GM19452 (cell line): ENCODE data around the gene ZNF385B.
"Not testable (repeated sequence)": the region's sequence is repeated elsewhere in the genome, so short reads cannot be mapped to it uniquely, and the experiment has no call there.

Source experiments
- ATAC-seq: cut with Tn5 transposase; IDR thresholded peaks from one replicate; pipeline ENCODE4 v1.9.1; 2021; ENCODE audit not compliant: unreplicated experiment

ZNF385B gene

DNA sequence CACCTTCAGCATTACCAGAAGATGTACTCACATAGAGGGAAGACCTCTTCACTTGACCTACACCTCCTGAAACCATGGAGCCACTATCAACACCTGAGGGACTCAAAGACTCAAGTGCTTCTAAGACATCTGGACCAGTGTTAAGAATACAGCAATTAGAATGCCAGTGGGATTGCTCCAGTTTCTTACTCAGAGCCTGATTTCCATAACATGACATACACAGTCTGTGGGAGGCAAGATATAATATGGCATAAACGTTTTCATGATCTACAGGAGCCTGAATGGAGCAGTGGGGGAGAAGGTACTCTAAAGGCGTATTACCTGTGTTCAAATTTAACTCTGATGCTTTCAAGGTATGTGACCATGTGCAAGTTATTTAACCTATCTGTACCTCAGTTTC is 57.2 kb downstream of the ZNF385B start:
- no peak for ATAC-seq

DNA sequence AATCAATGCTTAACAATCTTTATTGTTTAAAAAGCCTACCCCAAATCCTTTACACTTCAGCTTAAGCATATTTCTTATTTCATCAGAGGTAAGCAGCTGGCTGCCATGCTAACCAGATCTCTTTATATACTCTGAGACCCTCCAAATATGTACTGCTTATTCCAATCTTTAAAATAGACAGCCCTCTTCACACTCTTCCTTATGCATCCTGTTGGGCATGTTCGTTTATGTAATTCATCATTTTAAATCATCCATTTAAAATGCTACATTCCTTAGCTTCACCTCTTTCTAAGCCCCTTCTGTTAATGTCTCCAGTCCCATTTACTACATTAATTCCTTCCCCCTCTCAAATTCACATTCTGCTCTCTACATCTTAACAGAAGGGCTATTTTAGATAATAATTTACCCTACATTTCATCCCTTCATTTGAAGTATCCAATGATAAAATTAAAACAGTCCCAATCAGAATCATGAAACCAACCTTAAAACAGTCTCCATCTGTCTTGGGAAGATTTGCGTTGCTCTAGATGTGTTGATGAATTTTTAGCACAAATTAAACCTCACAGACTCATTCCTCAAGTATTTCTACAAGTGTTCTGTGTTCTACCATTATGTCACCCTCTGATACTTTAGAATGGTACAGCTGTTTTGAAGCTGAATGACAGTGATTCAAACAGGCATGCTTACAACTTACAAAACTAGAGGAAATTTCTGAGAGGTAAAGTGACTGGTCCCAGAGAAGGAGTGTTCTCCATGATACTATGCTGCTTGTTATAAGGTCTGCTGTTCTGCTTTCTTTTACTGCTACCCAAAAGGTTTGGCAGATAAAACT is 59.1 kb downstream of the ZNF385B start:
- no peak for ATAC-seq

DNA sequence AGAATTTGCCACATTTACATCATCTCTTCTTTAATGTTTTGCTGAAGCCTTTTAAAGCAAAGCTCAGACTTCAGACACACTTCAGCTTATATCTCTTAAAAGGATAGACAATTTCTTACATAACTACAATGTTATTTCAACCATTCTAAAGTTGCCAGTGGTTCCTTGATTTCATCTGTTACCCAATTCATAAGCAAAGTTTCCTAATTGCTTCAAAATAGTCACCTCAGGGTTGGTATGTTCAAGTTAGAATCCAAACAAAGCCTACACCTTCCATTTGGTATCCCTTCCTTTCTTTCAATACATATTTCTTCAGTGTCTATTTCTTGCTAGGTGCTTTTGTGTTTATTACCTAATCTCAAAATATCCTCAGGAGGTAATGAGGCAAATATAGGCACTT is 60.6 kb downstream of the ZNF385B start:
- no peak for ATAC-seq

DNA sequence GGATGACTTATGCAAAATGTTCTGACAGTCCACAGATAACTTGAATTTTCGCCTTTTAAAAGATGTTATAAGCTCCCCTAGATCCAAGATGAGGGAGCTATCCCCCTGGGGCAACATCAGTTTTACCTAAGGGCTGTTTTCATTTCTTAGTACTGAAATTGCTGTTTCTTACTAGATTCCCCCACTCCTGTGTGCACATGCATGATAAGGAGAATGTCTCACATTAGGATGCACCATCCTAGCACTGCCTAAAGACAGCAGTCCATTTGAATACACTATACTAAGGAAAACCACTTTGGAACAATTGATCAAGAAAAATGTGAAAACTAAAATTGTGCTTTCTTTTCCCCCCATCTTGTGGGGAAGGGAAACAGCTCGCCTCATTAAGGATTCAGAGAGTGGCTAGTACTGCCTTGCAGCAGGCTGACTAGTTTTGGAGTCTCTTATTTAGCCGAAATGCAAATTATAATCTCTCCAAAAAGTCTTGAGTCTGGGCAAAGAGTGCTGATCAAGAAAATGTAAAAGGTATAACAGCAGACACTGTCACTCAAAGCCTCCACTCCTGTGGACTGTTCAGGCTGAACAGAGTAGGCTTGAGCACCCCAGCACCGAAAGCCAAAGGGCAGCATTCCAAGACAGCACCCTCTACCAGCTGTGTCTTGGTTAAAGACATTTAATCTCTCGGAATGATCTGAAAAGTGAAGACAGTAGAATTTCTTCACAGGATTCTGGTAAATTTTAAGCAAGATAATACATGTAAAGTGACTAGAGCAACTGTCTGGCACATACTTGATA is 65.0 kb downstream of the ZNF385B start:
- ATAC-seq = no peak

DNA sequence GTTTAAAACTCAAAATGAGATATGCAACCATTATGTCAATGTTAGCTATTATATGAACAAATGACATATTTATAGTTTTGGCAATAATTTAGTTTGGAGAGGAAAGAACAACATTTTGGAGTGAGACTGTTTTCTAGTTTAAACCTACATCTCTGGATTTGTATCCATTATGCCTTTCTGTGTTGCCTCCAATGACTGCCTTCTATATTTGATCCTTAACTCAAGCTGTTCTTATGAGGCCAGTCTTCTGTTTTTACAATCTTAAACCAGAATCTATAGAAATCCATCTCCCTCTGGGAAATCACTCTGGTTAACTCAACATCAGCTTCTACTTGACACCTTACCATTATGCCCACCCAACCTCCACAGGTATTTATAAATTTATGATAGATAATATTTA is 67.5 kb downstream of the ZNF385B start:
- ATAC-seq = no peak

DNA sequence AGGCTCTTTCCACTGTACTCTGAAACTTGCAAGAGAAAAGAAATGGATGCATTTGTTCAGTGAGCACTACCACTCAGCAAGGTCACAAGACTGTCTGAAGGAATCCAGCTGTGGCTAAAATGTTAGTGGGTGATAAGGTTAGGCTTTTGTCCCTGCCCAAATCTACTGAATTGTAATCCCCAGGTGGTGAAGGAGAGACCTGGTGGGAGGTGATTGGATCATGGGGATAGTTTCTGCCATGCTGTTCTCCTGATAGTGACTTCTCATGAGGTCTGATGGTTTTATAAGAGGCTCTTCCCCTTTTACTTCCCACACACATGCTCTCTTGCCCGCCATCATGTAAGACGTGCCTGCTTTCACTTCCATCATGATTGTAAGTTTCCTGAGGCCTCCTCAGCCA is 68.2 kb downstream of the ZNF385B start:
- no peak for ATAC-seq

DNA sequence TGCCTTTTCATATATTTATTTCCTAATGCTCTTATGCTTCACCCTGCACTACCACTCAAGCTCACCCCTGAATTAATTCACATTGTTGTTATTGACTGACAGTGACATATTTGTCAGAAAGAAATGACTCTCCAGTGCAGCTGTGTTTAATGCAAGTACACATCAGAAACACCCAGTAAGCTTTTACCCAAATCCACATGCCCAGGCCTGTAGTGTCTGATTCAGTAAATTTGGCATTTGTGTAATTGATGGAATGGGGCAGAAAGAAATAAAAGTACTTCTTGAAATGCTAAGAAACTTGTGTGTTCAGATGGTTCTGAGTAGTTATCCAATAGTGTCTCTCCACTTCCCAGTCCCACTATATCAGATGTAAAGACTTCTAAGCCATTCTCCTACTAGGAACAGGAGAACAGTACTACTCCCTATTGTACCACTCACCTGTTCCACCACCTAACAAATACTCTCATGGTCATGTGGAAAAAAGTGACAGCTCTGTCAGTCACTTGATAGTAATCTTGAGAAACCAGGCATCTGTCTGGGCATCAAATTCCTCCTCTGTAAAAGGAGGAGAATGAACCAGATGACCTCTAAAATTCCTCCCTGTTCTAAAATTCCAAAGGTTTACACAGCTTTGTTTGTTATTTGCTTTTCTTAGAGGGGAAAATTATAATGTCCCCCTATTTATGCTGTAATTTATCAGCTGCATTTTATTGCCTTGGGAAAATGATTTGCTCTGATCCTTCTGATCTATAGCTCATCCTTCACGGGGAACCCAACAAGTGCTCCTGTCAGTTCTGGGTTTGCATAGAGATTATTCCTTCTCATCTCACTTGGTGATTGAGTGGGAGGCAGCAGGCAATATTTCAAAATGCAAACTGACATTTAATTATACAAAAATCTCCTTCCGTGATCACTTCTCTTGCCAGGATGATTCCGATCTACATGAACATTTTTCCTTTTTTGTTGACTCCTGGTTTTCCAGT is 70.9 kb downstream of the ZNF385B start:
- no peak for ATAC-seq

DNA sequence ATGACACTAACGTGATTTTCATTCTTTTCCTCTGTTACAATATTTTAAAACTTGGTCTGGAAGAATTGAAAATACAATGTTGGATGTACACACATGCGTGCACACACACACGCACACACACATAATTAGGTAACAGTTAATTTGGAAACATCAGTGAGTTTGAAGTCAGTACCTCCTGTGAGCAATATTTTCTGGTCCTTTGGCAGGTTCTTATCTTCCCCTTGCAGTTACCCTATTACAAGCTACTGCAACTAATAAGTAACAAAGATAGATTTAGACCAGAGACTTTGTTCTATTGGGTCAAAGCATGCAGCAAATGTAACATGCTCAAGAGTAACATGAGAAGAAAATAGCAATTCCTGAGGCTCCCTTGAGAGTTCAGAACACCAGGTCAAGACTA is 73.3 kb downstream of the ZNF385B start:
- no peak for ATAC-seq

DNA sequence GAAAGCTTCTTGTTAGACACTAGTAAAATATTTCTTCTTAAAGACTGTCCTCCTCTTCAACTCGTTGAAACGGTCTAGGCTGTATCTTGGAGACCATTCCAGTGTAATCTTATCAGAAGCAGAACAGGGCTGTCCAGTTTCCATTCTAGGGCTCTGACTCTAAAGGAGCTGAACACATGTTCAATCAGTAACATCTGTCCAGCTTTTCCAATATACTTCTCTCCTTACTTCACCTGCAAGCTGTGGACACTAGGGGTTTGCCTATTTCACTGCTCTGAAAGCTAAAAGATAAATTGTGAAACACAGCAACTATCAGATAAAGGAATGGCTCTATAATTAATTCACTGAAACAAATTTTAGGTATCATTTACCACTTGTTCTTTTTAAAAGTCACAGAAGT is 73.8 kb downstream of the ZNF385B start:
- ATAC-seq = no peak

DNA sequence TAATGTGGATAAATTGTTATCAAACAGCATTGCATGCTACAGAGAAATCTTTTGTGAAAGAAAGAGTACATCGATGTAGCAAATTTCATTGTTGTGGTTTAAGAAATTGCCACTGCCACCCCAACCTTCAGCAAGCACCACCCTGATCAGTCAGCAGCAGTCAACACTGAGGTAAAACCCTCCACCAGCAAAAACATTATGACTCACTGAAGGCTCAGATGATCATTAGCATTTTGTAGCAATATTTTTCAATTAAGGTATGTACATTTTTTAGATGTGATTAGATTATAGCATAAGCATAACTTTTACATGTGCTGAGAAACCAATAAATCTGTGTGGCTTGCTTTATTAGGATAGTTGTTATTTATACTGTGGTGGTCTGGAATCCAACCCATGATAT is 75.5 kb downstream of the ZNF385B start:
- no peak for ATAC-seq

DNA sequence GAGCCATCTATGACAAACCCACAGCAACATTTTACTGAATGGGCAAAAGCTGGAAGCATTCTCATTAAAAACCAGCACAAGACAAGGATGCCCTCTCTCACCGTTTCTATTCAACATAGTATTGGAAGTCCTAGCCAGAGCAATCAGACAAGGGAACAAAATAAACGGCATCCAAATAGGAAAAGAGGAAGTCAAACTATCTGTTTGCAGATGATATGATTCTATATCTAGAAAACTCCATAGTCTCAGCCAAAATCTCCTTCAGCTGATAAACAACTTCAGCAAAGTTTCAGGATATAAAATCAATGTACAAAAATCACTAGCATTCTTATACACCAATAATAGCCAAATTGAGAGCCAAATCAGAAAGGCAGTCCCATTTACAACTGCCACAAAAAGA is 79.1 kb downstream of the ZNF385B start:
- ATAC-seq = not testable (repeated sequence)

DNA sequence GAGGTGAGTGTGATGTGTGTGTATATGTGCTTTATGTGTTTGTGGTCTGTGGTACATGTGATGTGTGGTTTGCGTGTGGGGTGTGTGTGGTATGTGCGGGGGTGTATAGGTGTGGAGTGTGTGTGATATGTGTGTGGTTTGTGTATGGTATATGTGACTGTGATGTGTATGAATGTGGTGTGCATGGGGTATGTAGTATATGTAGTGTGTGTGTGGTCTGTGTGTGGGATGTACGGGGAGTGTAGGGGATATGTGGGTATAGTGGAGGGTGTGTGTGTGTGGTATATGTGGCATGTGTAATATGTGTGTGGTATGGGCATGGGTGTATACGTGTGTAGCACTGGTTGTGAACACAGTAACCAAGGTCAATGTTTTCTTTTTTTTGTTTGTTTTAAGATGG is 87.4 kb downstream of the ZNF385B start:
- ATAC-seq = no peak

DNA sequence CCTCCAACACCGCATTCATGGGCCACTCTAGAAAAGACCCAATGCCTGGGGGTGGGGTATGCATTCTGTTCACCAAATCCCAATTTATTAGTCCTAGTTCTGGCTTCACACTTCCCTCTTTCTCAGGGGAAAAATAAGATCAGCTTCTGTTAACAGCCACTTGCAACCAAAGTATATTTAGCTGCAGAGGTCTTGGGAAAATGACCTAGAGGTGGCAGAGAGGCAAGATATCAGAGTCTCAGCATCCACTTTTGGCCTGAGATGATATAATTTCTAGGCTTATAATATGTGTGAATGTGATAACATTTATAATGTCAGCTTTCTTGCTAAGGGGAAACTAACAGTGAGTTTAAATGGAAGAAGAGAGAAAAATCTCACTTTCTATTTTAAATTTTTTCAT is 89.1 kb downstream of the ZNF385B start:
- no peak for ATAC-seq

DNA sequence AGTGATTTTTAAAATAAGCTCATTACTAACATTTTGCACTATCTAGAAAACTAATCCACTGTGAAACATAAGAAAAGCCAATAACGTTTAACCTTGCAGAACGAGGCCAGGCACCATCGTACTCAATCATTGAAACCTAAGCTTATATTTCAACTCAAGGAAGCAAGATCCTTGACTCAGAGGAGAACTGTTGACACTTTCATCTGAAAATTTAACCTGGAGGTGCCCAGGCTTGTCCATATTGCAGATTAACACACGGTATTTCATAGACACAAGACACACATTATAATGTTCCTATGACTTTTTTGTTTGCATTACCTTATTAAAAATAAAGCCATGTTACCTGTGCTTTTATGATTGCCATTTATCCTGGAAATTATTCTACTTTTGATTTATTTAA is 89.6 kb downstream of the ZNF385B start:
- no peak for ATAC-seq

DNA sequence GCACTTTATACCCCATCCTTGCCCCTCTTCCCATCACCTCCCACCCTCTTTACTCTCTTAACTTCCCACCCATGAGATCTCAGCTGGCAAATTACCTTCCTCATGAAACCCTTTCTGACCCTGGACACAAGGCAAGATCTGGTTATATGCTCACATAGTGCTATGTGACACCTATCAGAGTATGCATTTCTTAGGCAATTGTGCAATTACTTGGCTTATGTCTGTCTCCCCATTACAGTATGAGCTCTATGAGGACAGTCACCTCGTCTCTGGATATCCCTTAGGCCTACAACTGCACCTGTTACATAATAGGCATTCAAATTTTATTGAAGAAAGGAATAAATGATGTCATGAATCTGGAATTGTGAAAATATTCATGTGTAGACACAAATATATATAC is 91.4 kb downstream of the ZNF385B start:
- no peak for ATAC-seq

DNA sequence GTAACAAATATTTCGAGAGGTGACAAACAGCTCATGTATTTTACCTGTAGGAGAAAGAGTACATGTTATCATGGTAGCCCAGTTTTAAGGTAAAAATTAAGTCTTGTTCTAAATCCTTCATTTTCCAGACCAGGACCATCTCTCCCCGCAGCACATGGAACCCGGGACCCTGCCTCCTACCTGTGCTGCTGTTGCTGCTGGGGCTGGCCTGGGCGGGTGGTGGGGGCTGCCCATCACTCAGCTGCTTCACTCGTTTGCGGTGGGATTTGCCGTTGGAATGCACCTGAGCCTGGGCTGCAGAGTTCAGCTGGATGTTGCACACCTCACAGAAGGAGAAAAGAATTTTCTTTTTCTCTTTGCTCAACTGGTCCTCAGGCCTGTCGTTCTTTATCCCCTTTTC is 92.1 kb downstream of the ZNF385B start:
- no peak for ATAC-seq

DNA sequence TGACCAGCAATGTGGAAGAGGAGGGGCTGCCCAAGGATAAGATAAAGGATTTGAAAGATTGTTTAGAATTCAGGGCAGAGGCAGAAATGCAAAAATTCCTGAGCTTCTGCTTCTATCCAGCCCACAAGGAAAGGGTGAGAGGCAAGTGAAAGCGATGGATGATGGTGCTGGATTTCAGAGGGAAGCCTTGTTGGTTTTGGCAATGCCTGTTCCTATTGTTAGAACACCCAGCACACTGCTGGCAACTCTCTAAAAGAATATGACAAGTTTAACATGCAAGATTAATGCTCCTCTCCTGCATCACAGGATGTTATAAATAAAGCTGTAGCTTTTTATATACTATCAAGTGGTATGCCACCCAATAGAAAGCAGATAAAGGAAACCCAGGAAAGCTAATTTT is 92.6 kb downstream of the ZNF385B start:
- ATAC-seq = no peak

DNA sequence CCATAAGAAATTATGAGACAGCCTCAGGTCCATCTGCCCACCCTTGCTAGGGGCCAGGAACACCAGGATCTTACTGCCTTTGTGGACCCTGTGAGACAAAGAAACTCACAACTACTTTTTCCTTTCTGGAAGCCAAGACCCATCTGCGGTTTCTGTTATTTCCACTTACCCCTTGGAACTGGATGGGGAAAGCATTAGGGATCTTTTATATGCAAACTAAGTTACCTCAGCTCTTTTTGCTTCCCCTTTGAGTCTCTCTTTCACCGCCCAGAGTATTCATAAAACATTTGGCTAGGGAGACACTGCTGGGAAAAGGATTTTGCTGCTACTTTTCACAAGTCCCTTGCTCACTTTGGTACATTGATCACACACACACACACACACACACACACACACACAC is 95.7 kb downstream of the ZNF385B start:
- ATAC-seq = no peak

DNA sequence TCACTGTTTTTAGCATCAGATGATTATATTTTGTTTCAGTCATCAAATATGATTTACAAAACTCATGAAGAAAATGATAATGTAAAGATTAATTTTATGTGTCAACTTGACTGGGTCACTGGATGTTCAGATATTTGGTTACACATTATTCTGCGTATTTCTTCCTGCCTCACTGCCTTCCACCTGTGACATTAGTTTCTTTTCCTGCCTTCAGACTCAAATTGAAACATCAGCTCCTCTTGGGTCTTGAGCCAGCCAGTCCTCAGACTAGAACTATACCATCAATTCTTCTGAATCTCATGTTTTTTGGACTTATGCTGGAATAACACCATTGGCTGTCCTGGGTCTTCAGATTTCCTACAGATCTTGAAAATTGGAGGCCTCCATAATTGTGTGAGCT is 96.7 kb downstream of the ZNF385B start:
- ATAC-seq = peak; percentile 96

DNA sequence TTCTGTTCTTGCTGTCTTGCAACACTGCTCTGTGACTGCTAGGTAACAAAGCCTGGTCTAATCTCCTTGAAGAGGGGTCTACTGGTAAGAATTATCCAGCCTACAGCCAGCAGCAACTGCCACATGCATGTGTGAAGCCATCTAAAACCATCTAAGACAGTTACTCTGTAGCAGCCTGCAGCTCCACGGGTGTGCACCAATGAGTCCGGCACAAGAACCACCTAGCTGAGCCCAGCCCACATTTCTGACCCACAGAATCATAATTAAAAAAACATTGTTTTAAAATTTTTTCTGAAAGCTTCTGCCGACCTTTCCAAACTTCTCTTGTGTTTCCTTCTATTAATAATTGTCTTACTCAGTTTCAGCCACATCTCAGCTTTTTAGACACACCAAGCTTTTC is 102.8 kb downstream of the ZNF385B start:
- ATAC-seq = no peak

DNA sequence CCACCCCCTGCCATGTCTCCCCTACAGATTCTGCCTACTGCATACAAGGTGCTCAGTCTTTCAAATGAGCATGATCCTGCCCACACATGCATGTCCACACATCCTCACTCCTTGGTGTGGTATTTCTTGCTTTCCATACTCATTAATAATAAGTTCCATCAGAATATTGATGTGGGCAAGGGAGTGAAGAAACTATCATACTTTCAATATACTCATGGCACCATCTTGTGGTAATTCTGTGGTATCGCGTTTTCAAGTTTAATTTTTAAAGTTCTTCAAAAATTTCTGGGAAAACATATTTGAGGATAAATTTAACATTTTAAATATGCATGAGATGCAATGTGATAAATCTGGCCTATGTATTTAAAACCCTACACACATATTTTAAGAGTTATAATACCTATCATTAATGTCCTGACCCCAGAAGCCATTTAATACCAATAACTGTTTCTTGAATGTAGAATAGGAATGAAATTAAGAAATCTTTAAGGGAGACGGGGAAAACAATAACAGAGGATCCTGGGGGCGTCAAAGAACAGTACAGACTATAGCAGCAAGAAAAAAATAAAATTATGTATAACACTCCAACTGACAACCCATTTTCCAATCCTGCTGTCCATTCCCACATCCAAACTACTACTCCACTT is 110.1 kb downstream of the ZNF385B start:
- ATAC-seq = no peak
